Mononuclear cell (primary cell): Measurements from ENCODE around the gene LRRC4C. TPM values are rescaled to one million over a fixed set of nuclear protein-coding genes. Genes with fewer than 3 reads are reported as not detected.
"Not testable (repeated sequence)": the region's sequence is repeated elsewhere in the genome, so short reads cannot be mapped to it uniquely, and the experiment has no call there.

Source experiments
- H3K27me3 ChIP-seq: 2 replicates; pipeline ENCODE4 v1.6.0; 2011; ENCODE audit warnings: low read length, control low read depth; ENCODE audit not compliant: insufficient read depth
- H3K4me1 ChIP-seq: 2 replicates; pipeline ENCODE4 v1.5.1; 2011; ENCODE audit warnings: mild to moderate bottlenecking, low read length, control low read depth; ENCODE audit not compliant: insufficient read depth
- H3K4me3 ChIP-seq: 2 replicates; pipeline ENCODE4 v1.5.1; 2011; ENCODE audit warnings: mild to moderate bottlenecking, low read length, moderate library complexity
- H3K9me3 ChIP-seq: 2 replicates; pipeline ENCODE4 v1.5.1; 2011; ENCODE audit warnings: low read depth, mild to moderate bottlenecking, control low read depth, low read length
- total RNA-seq: library from RNA; depleted of rRNA; stranded (reverse); fragments of >200 nt; gene quantifications from one replicate; pipeline ENCODE4 v1.2.3, GENCODE V29; 2012

The LRRC4C gene
- total RNA-seq, 1 donor: not detected

DNA sequence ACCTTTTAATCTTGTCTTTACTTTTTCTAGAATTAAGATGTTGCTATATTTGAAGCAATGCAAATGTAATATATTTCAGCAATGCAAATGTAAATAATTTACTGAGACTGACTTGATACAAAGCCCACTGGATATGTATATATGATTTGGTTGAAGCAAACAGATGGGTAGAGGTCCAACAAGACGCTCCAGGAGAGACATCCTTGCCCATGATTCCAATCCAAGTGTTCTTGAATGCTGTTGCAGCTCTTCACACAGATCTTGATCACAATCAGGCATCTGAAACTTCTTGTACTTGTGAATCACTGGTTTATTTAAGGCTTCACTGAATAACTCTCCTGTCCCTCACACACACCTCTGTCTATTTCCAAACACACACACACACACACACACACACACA lies 507.0 kb downstream of the LRRC4C start:
- H3K4me1 ChIP-seq: no peaks in the 10 kb centered on the region
- no peak overlapping the region for H3K4me3 ChIP-seq
- no peaks in the 10 kb centered on the region for H3K27me3 ChIP-seq
- no peaks in the 10 kb centered on the region for H3K9me3 ChIP-seq

- H3K9me3 ChIP-seq: no peaks in the 10 kb centered on the region
- H3K27me3 ChIP-seq: no peaks in the 10 kb centered on the region
- no peaks in the 10 kb centered on the region for H3K4me1 ChIP-seq
- H3K4me3 ChIP-seq: no peak overlapping the region
Observed at GRCh38 chr11:40938002-40938401, 521.5 kb downstream of the LRRC4C start.

- Histone ChIP-seq H3K4me3 (no peak overlapping the region), H3K4me1 (no peaks in the 10 kb centered on the region), H3K27me3 (no peaks in the 10 kb centered on the region), H3K9me3 (no peaks in the 10 kb centered on the region)
Observed at GRCh38 chr11:40924915-40925314, 534.5 kb downstream of the LRRC4C start.

DNA sequence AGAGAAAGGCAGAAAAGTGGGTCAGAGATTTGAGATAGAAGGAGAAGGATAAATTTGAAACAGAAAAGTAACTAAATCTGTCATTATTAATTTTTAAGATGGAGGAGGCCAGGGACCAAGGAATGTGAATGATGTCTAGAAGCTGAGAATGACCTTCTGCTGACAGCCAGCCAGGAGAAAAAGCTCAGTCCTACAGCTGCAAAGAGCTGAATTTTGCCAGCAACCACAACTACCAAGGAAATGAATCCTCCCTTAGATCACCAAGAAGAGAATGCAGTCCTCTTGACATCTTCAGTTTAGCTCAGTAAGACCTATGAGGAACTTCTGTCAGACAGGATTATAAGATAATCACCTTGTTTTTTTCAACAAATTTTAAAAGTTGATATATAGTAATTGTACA lies 538.2 kb downstream of the LRRC4C start:
- Histone ChIP-seq H3K27me3 (no peaks in the 10 kb centered on the region), H3K4me1 (no peaks in the 10 kb centered on the region), H3K4me3 (no peak overlapping the region), H3K9me3 (no peaks in the 10 kb centered on the region)

DNA sequence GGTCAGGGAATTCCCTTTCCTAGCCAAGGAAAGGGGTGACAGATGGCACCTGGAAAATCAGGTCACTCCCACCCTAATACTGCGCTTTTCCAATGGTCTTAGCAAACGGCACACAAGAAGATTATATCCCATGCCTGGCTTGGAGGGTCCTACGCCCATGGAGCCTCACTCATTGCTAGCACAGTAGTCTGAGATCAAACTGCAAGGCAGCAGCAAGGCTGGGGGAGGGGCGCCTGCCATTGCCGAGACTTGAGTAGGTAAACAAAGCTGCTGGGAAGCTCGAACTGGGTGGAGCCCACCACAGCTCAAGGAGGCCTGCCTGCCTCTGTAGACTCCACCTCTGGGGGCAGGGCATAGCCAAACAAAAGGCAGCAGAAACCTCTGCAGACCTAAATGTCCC lies 548.7 kb downstream of the LRRC4C start:
- not testable (repeated sequence) for H3K27me3 ChIP-seq, H3K4me1 ChIP-seq, H3K4me3 ChIP-seq
- H3K9me3 ChIP-seq: peaks cover 12% of the 10 kb centered on the region

DNA sequence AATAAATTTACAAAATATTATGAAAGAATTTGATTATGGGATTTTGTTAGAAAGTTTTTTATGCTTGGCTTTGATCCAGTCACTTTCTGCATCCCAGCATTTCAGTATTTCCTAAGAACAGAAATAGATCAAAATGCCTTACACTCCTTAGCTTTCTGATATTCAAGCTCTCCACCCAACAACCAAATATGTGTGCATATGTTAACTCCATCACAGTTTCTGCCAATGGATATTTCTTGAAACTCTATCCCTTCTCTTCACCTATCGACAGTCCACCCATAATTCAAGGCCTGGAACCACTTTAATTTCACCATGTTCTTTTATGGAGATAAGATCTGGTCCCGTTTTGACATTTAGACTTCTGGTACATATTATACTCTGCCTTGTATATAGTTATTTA lies 565.0 kb downstream of the LRRC4C start:
- no peak overlapping the region for H3K4me3 ChIP-seq
- no peaks in the 10 kb centered on the region for H3K27me3 ChIP-seq
- H3K4me1 ChIP-seq: no peaks in the 10 kb centered on the region
- H3K9me3 ChIP-seq: no peaks in the 10 kb centered on the region

DNA sequence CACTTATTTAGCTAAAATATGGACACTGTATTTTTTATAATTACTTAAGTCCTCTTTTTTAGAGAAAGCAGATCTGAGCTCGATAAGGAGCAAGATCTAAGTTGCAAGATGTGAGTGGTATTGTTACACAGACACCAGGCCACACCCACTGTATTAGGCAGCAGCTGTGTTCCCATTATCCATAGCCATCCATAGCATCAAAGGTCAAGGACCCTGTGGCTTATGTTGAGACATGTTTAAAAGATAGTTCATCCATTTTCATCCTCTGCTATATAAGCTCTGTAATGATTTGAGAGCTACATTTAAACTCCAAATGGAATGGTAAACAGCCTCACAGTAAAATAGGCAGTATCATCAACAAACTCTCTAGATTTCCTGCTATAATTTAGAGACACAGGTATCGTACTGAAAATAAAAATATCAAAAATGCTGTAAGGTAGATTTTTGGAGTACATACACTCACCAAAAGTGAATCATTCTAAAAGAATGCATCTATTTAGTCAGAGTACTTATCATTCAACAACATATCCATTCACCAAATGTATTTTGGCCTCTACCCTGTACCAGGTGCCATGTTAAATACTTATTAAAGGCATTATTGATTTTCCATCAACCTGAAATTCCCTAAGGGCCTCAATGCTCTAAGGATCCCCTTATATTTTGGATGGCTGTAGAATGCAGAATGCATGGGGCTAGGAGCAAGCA lies 574.0 kb downstream of the LRRC4C start:
- no peaks in the 10 kb centered on the region for H3K27me3 ChIP-seq
- no peaks in the 10 kb centered on the region for H3K4me1 ChIP-seq
- H3K4me3 ChIP-seq: no peak overlapping the region
- no peaks in the 10 kb centered on the region for H3K9me3 ChIP-seq

GRCh38 chr11:40882301-40882700 lies 577.2 kb downstream of the LRRC4C start:
- Histone ChIP-seq H3K4me3 (no peak overlapping the region), H3K9me3 (no peaks in the 10 kb centered on the region), H3K4me1 (no peaks in the 10 kb centered on the region), H3K27me3 (no peaks in the 10 kb centered on the region)

DNA sequence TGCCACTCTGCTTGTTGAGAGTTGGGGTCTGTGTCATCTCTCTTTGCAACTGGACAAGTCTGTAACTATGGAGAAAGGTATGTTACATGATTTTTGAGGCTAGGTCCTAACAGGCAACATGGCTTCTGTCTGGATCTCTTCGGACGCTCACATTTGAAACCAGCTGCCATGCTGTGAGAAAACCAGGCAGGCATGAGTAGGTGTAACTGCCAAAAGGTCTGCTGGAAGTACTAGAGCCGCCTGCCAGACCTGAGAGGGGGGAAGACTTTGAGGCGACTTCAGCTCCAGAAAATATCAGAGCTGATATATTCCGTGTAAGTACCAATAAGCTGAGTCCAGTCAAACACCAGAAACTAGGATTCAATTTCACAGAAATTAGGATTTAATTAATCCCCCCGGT lies 579.5 kb downstream of the LRRC4C start:
- Histone ChIP-seq H3K4me3 (no peak overlapping the region), H3K4me1 (no peaks in the 10 kb centered on the region), H3K27me3 (no peaks in the 10 kb centered on the region), H3K9me3 (no peaks in the 10 kb centered on the region)

DNA sequence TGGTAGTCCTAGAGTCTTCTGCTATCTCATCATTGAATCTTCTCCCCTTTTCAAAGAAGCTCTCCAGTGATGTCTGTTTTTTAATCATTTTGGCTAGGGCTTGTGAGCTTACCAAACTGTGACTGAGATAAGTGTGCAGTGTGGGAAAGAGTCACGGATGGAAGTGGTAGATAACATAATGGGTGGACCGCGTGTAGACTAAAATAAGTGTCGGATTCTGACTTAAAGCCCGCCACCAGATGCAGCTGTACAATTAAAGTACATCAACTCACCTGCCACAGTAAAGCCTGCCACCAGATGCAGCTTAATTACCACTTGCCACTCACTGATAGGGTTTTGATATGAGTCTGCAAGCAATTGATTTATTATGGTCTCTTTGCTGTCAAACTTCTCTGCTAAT lies 581.5 kb downstream of the LRRC4C start:
- H3K4me1 ChIP-seq: no peaks in the 10 kb centered on the region

DNA sequence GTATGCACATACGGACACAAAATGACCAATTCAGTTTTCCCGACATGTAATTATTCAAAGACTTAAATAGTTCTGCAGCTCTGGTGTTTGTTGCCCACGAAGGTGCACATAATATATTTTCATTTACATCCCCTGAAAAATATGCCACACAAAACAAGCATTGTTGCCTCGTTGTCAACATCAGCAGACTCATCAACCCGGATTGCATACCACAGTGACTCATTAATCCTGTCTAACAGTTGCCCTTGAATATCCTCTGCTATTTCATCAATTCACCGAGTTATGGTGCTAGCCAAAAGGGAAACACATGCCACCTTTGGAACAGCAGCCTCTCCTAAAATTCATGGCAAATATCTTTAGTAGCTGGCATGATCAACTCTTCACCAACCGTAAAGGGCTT lies 582.2 kb downstream of the LRRC4C start:
- peaks cover 6% of the 10 kb centered on the region for H3K9me3 ChIP-seq
- H3K4me3 ChIP-seq: no peak overlapping the region
- no peaks in the 10 kb centered on the region for H3K27me3 ChIP-seq
- H3K4me1 ChIP-seq: no peaks in the 10 kb centered on the region

More for the DNA sequence above, 581.5 kb downstream of the LRRC4C start:
- no peaks in the 10 kb centered on the region for H3K27me3 ChIP-seq
- H3K4me3 ChIP-seq: no peak overlapping the region
- H3K9me3 ChIP-seq: peaks cover 6% of the 10 kb centered on the region

GRCh38 chr11:40867991-40868632 lies 591.3 kb downstream of the LRRC4C start:
- H3K4me3 ChIP-seq: no peak overlapping the region

DNA sequence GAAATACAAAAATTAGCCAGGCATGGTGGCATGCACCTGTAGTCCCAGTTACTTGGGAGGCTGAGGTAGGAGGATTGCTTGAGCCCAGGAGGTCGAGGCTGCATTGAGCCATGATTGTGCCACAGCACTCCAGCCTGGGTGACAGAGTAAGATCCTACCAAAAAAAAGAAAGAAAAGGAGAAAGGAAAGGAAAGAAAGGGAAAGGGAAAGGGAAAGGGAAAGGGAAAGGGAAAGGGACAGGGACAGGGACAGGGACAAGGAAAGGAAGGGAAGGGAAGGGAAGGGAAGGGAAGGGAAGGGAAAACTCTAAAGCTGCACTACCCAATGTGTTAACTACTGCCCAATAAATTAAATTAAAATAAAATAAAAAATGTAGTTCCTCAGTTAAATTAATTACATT lies 601.7 kb downstream of the LRRC4C start:
- H3K27me3 ChIP-seq, H3K9me3 ChIP-seq, H3K4me3 ChIP-seq, H3K4me1 ChIP-seq: not testable (repeated sequence)

More at GRCh38 chr11:40867991-40868632, 591.3 kb downstream of the LRRC4C start:
- Histone ChIP-seq H3K4me1 (no peaks in the 10 kb centered on the region), H3K9me3 (no peaks in the 10 kb centered on the region), H3K27me3 (no peaks in the 10 kb centered on the region)

GRCh38 chr11:40842750-40843339 lies 616.6 kb downstream of the LRRC4C start:
- H3K4me3 ChIP-seq: no peak overlapping the region

GRCh38 chr11:40841231-40841630 lies 618.2 kb downstream of the LRRC4C start:
- H3K9me3 ChIP-seq: no peaks in the 10 kb centered on the region

More at GRCh38 chr11:40842750-40843339, 616.6 kb downstream of the LRRC4C start:
- no peaks in the 10 kb centered on the region for H3K27me3 ChIP-seq
- H3K9me3 ChIP-seq: no peaks in the 10 kb centered on the region
- H3K4me1 ChIP-seq: no peaks in the 10 kb centered on the region

More at GRCh38 chr11:40841231-40841630, 618.2 kb downstream of the LRRC4C start:
- Histone ChIP-seq H3K27me3 (no peaks in the 10 kb centered on the region), H3K4me1 (no peaks in the 10 kb centered on the region), H3K4me3 (no peak overlapping the region)
